ENCODE data around the gene ZNF683. TPM values are rescaled to one million over a fixed set of nuclear protein-coding genes. Genes with fewer than 3 reads are reported as not detected.
A peak's percentile ranks its signal among the peaks of the same experiment; 100 is the strongest.

The ZNF683 gene
- total and polyA plus RNA-seq, 2 of the 4 experiments (the other 2 are of a cell fraction): not detected

- 0 out of 2 replicates have a peak, but pooled peaks cover 2% of the 10 kb centered on the region for H3K9me1 ChIP-seq (ENCODE audit: insufficient read depth, low read length)
- WGBS, 2 experiments (ENCODE audit: extremely low coverage in 2 of 2, insufficient read length in 1 of 2): no CpG with 5 or more reads among the region's 16 CpGs
- no peaks in the 10 kb centered on the region; the same call in 1 of the 2 replicates for H4K20me1 ChIP-seq (ENCODE audit: insufficient read depth, low read length)
- ATAC-seq (ENCODE audit: low read depth): no peak
- no peak overlapping the region for H3K23ac ChIP-seq (ENCODE audit: low read depth, low read length)
- in situ Hi-C loops (cut with MboI; ENCODE audit: low sequenced_read_pairs): no loop called here
- POLR2A ChIA-PET (ENCODE audit: unreplicated experiment): no interaction called here
- no peak overlapping the region for H3K4me2 ChIP-seq (ENCODE audit: low read depth, low read length)
- H4K91ac ChIP-seq (ENCODE audit: insufficient read depth, low read depth, low read length): no peak overlapping the region
- dilution Hi-C loops (cut with HindIII; ENCODE audit: low sequenced_read_pairs, unreplicated experiment): no loop called here
- H4K8ac ChIP-seq (ENCODE audit: low read depth in 2 of 2, low read length in 2 of 2): no peak overlapping the region
- H3K27ac ChIP-seq (ENCODE audit: insufficient read depth, low read length): no peak overlapping the region
- peaks cover 50% of the 10 kb centered on the region for H3K27me3 ChIP-seq (ENCODE audit: control insufficient read depth, insufficient read depth, low read length)
- H4K5ac ChIP-seq (ENCODE audit: low read depth, low read length): no peak overlapping the region
- no peak overlapping the region for H3K18ac ChIP-seq (ENCODE audit: low read depth, low read length)
- no peak overlapping the region for H2BK5ac ChIP-seq (ENCODE audit: low read depth, low read length, poor library complexity, severe bottlenecking)
- no peak overlapping the region for H3K4ac ChIP-seq (ENCODE audit: low read depth, low read length)
- H2AFZ ChIP-seq (replicated peaks; ENCODE audit: low read length, poor library complexity): peak overlapping the region; percentile 24
- no peak for TF ChIP-seq FOS (IDR thresholded peaks at IDR 0.05; ENCODE audit: low read depth, low read length)
- TF ChIP-seq CEBPB (IDR thresholded peaks at IDR 0.05; ENCODE audit: low read depth, low read length): no peak
- TF ChIP-seq MXI1 (IDR thresholded peaks at IDR 0.05; ENCODE audit: borderline replicate concordance, low read depth, low read length): no peak
- TF ChIP-seq, protein P1, sequence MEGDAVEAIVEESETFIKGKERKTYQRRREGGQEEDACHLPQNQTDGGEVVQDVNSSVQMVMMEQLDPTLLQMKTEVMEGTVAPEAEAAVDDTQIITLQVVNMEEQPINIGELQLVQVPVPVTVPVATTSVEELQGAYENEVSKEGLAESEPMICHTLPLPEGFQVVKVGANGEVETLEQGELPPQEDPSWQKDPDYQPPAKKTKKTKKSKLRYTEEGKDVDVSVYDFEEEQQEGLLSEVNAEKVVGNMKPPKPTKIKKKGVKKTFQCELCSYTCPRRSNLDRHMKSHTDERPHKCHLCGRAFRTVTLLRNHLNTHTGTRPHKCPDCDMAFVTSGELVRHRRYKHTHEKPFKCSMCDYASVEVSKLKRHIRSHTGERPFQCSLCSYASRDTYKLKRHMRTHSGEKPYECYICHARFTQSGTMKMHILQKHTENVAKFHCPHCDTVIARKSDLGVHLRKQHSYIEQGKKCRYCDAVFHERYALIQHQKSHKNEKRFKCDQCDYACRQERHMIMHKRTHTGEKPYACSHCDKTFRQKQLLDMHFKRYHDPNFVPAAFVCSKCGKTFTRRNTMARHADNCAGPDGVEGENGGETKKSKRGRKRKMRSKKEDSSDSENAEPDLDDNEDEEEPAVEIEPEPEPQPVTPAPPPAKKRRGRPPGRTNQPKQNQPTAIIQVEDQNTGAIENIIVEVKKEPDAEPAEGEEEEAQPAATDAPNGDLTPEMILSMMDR (conservative IDR thresholded peaks at IDR 0.05; ENCODE audit: low read depth, low read length): no peak
- no peak for TF ChIP-seq POLR2A (IDR thresholded peaks at IDR 0.05; ENCODE audit: low read depth, low read length)
- TF ChIP-seq RFX5 (IDR thresholded peaks at IDR 0.05; ENCODE audit: low read depth, low read length): no peak
- no peak overlapping the region for H3K14ac ChIP-seq (replicated peaks; ENCODE audit: low read depth, low read length)
- H2BK15ac ChIP-seq (ENCODE audit: low read depth, low read length): no peak overlapping the region
- no peak overlapping the region for H2BK120ac ChIP-seq (ENCODE audit: low read depth, low read length)
- no peaks in the 10 kb centered on the region for H3K36me3 ChIP-seq (ENCODE audit: control insufficient read depth, insufficient read depth, low read length)
- H3K9ac ChIP-seq (ENCODE audit: low read depth, low read length): no peak overlapping the region
- 0 out of 2 replicates have a peak, but pooled peaks cover 2% of the 10 kb centered on the region for H3K9me3 ChIP-seq (ENCODE audit: control insufficient read depth, insufficient read depth, low read length)
- H3K79me1 ChIP-seq (ENCODE audit: low read depth in 1 of 2, low read length in 2 of 2): no peaks in the 10 kb centered on the region
- no peak overlapping the region for H2AK9ac ChIP-seq (replicated peaks; ENCODE audit: low read depth, low read length, poor library complexity)
- no peak overlapping the region for H3K4me3 ChIP-seq (ENCODE audit: insufficient read depth, low read depth, low read length)
- no peak overlapping the region for H3K56ac ChIP-seq (ENCODE audit: extremely low read depth, insufficient read depth, low read length)
- no peak overlapping the region for H2BK20ac ChIP-seq (ENCODE audit: low read depth, low read length)
- H3K4me1 ChIP-seq (ENCODE audit: control insufficient read depth, insufficient read depth, low read length): no peaks in the 10 kb centered on the region; the same call in 1 of the 2 replicates
- H2AK5ac ChIP-seq (ENCODE audit: low read depth, low read length): no peak overlapping the region
- CTCF ChIA-PET: interaction anchor here (1.4 kb wide), 1 partner anchor 8 kb away, joined by 4 read pairs; no protein-coding TSS in a partner anchor
- intact Hi-C loops (cut with micrococcal nuclease): no loop called here
- no peak for DNase-seq
- BruUV-seq (replicated peaks): no TSS peak
These were observed 36.7 kb upstream of the ZNF683 start for GRCh38 chr1:26409191-26409807.
